Natural killer cell (primary cell): ENCODE data around the gene SNX9. TPM values are rescaled to one million over a fixed set of nuclear protein-coding genes. Genes with fewer than 3 reads are reported as not detected.

Experiments used
- ATAC-seq, 3 donors: fragments of 150-1000 bp in 2 of 3; fragments of 200-7000 bp in 1 of 3; cut with Tn5 transposase; 1 replicate in 1 of 3; 2 replicates in 2 of 3; pipeline ENCODE4 v1.10.0; 2021; ENCODE audit warnings: mild to moderate bottlenecking in 2 of 3, moderate library complexity in 2 of 3
- DNase-seq, 2 donors: peaks; one replicate each; pipeline versions ENCODE4 v3.0.0 to v3.0.0-alpha.2; 2013 to 2021; ENCODE audit warnings: mixed read lengths in 1 of 2
- H3K27ac ChIP-seq: one replicate; pipeline ENCODE4 v1.5.1; 2013; ENCODE audit warnings: mild to moderate bottlenecking, low read length
- H3K27me3 ChIP-seq: one replicate; pipeline ENCODE4 v1.6.1; 2013; ENCODE audit warnings: low read length; ENCODE audit not compliant: control insufficient read depth, insufficient read depth
- H3K36me3 ChIP-seq: one replicate; pipeline ENCODE4 v1.6.1; 2013; ENCODE audit warnings: low read length; ENCODE audit not compliant: control insufficient read depth, insufficient read depth
- H3K4me1 ChIP-seq: one replicate; pipeline ENCODE4 v1.6.1; 2013; ENCODE audit warnings: low read length; ENCODE audit not compliant: control insufficient read depth, insufficient read depth
- H3K4me3 ChIP-seq: one replicate; pipeline ENCODE4 v1.5.1; 2013; ENCODE audit warnings: low read length
- H3K9me3 ChIP-seq: one replicate; pipeline ENCODE4 v1.6.1; 2013; ENCODE audit warnings: low read length; ENCODE audit not compliant: control insufficient read depth, insufficient read depth
- H3K27ac Mint-ChIP-seq, 2 donors: one replicate each; pipeline ENCODE4 v1.8.0; 2022; ENCODE audit warnings: mild to moderate bottlenecking in 2 of 2, mixed read lengths in 2 of 2, moderate library complexity in 1 of 2
- H3K27me3 Mint-ChIP-seq, 2 donors: one replicate each; pipeline ENCODE4 v1.8.0; 2022; ENCODE audit warnings: low read depth in 2 of 2, mixed read lengths in 2 of 2
- H3K36me3 Mint-ChIP-seq: one replicate; pipeline ENCODE4 v1.8.0; 2022; ENCODE audit warnings: mixed read lengths
- H3K4me1 Mint-ChIP-seq, 2 donors: one replicate each; pipeline ENCODE4 v1.8.0; 2022; ENCODE audit warnings: mixed read lengths in 2 of 2
- H3K4me3 Mint-ChIP-seq: one replicate; pipeline ENCODE4 v1.8.0; 2022; ENCODE audit warnings: mild to moderate bottlenecking, moderate library complexity, mixed read lengths
- H3K9me3 Mint-ChIP-seq, 2 donors: one replicate each; pipeline ENCODE4 v1.8.0; 2022; ENCODE audit warnings: mixed read lengths in 2 of 2
- WGBS: methylation state at CpG from one replicate; pipeline ENCODE4 v1.1.7; 2013; ENCODE audit warnings: missing lambda C conversion rate; ENCODE audit not compliant: insufficient coverage; 5-methylcytosine and 5-hydroxymethylcytosine counted together
- intact Hi-C: fragments of 100-400 bp; cut with micrococcal nuclease; formaldehyde crosslinking; loops from one replicate; pipeline ENCODE4 v1.14.2; 2022
- total RNA-seq, 4 donors: library from RNA; stranded (reverse); fragments of 120-200 nt in 1 of 4; gene quantifications; one replicate each; pipeline versions ENCODE4 v1.2.3 to v1.2.4, GENCODE V29; 2013 to 2022
- TF ChIP-seq, protein P1 (sequence below): fragments of 200-600 bp; IDR thresholded peaks from one replicate; pipeline ENCODE4 v1.8.0; 2022; ENCODE audit warnings: antibody characterized with exemption

SNX9 gene
- total RNA-seq, 3 donors from 2014 or later (not counting 1 experiment from before 2014, with no cell fraction given), result 6.0 to 9.7 (median 7.3) TPM

GRCh38 chr6:157823528-157824370 lies 703 bp downstream of the SNX9 start:
- peak overlapping the region; percentile 63 for H3K4me3 ChIP-seq
- H3K27ac Mint-ChIP-seq, result peak overlapping the region; percentile 77 to 89
- under 1% methylated on average over 72 of the region's 74 CpGs for WGBS

GRCh38 chr6:157825243-157825904 lies 2.3 kb downstream of the SNX9 start:
- no peaks in the 10 kb centered on the region for H3K9me3 Mint-ChIP-seq
- no peak overlapping the region for H3K27ac ChIP-seq
- no peaks in the 10 kb centered on the region for H3K36me3 Mint-ChIP-seq
- intact Hi-C loops, result no loop called here
- no peak for DNase-seq
- peaks cover 0 to 19% of the 10 kb centered on the region in 2 donors for H3K27me3 Mint-ChIP-seq
- WGBS, result 95% methylated on average over 8 of the region's 10 CpGs
- peaks cover 15% of the 10 kb centered on the region for H3K4me1 ChIP-seq
- no peak overlapping the region for H3K27ac Mint-ChIP-seq
- H3K4me3 ChIP-seq, result no peak overlapping the region
- peaks cover 17 to 20% of the 10 kb centered on the region in 2 donors for H3K4me1 Mint-ChIP-seq
- no peak for ATAC-seq
- TF ChIP-seq, protein P1, sequence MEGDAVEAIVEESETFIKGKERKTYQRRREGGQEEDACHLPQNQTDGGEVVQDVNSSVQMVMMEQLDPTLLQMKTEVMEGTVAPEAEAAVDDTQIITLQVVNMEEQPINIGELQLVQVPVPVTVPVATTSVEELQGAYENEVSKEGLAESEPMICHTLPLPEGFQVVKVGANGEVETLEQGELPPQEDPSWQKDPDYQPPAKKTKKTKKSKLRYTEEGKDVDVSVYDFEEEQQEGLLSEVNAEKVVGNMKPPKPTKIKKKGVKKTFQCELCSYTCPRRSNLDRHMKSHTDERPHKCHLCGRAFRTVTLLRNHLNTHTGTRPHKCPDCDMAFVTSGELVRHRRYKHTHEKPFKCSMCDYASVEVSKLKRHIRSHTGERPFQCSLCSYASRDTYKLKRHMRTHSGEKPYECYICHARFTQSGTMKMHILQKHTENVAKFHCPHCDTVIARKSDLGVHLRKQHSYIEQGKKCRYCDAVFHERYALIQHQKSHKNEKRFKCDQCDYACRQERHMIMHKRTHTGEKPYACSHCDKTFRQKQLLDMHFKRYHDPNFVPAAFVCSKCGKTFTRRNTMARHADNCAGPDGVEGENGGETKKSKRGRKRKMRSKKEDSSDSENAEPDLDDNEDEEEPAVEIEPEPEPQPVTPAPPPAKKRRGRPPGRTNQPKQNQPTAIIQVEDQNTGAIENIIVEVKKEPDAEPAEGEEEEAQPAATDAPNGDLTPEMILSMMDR, result no peak
- peaks cover 10% of the 10 kb centered on the region for H3K27me3 ChIP-seq
- H3K9me3 ChIP-seq, result no peaks in the 10 kb centered on the region
- no peaks in the 10 kb centered on the region for H3K36me3 ChIP-seq
- H3K4me3 Mint-ChIP-seq, result peak overlapping the region; percentile 97

More at GRCh38 chr6:157823528-157824370, 703 bp downstream of the SNX9 start:
- Mint-ChIP-seq H3K36me3 (no peaks in the 10 kb centered on the region), H3K4me3 (peak overlapping the region; percentile 97), H3K9me3 (no peaks in the 10 kb centered on the region), H3K27me3 (peaks cover 3 to 14% of the 10 kb centered on the region in 2 donors), H3K4me1 (peaks cover 9 to 17% of the 10 kb centered on the region in 2 donors)
- peaks cover 10% of the 10 kb centered on the region for H3K27me3 ChIP-seq
- peak; percentile 37 to 86 for DNase-seq
- H3K27ac ChIP-seq, result peak overlapping the region; percentile 55
- peaks cover 15% of the 10 kb centered on the region for H3K4me1 ChIP-seq
- intact Hi-C loops, result loop anchor here (5.0 kb wide), 1 partner anchor 61 kb away; no protein-coding TSS in a partner anchor
- no peaks in the 10 kb centered on the region for H3K36me3 ChIP-seq
- ATAC-seq, result peak; percentile 24 to 38 (median 28)
- H3K9me3 ChIP-seq, result no peaks in the 10 kb centered on the region
- TF ChIP-seq, protein P1, result no peak

DNA sequence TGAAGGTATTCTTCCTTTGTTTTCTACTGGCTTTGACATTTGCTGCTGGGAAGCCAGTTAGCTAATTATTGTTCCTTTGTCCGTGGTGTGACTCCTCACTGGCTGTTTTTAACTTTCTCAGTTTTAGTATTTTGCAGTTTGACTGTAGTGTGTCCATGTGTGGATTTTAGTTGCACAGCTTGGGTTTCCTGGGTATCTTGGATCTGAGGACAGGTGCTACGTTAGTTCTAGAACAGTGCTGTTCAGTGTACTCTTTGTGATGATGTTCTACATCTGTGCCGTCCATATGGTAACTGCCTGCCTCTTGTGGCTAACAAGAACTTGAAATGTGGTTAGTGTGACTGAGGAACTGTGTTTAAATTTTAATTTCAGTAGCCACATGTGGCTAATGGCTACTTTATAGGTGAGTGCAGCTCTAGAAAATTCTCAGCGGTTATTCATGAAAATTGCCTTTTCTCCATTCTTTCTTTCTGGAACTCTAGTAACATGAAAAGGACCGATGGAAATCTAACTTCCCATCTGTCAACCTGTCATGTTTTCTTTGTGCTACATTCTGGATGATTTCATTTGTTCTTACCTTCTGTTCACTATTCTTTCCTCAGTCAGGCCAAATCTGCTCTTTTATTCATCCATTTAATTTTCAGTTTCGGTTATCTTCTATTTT lies 7.4 kb downstream of the SNX9 start:
- TF ChIP-seq, protein P1, result no peak
- peaks cover 21 to 29% of the 10 kb centered on the region in 2 donors for H3K4me1 Mint-ChIP-seq
- peaks cover 4% of the 10 kb centered on the region for H3K4me1 ChIP-seq
- intact Hi-C loops, result no loop called here
- H3K36me3 ChIP-seq, result no peaks in the 10 kb centered on the region
- H3K27me3 Mint-ChIP-seq, result peaks cover 9 to 43% of the 10 kb centered on the region in 2 donors
- ATAC-seq (peak; percentile 50 to 74 (median 58)), DNase-seq (peak in 1 of 2 donors; percentile 24)
- H3K36me3 Mint-ChIP-seq, result no peaks in the 10 kb centered on the region
- WGBS, result 27% methylated on average over 5 of the region's 6 CpGs
- no peak overlapping the region for H3K4me3 Mint-ChIP-seq
- no peak overlapping the region for H3K4me3 ChIP-seq
- H3K27me3 ChIP-seq, result peaks cover 2% of the 10 kb centered on the region
- H3K27ac Mint-ChIP-seq, result no peak overlapping the region
- no peak overlapping the region for H3K27ac ChIP-seq
- H3K9me3 Mint-ChIP-seq, result no peaks in the 10 kb centered on the region
- H3K9me3 ChIP-seq, result no peaks in the 10 kb centered on the region
